HepG2 (cell line): ENCODE results near the gene CITED4. TPM values are rescaled to one million over a fixed set of nuclear protein-coding genes. Genes with fewer than 3 reads are reported as not detected.

Source experiments
- ATAC-seq: fragments of 200-7000 bp; cut with Tn5 transposase; 3 replicates; pipeline ENCODE4 v1.9.1; 2020; ENCODE audit warnings: mild to moderate bottlenecking, moderate library complexity
- BruUV-seq: library from RNA; stranded (reverse); fragments of 400-500 nt; replicated peaks from 2 replicates; lab custom pipeline; 2021; lab: Mats Ljungman, UMichigan
- CTCF ChIA-PET: fragments of 300-600 bp; formaldehyde crosslinking; extraction: SDS; loops from one replicate; lab custom pipeline; 2021; ENCODE audit warnings: low total read pairs, inconsistent platforms, low intra/inter-chr PET ratio; lab: Yijun Ruan, JAX
- POLR2A ChIA-PET: fragments of 350-600 bp; sonication (Branson Sonifier 250); formaldehyde crosslinking; loops from one replicate; lab custom pipeline; 2020; ENCODE audit warnings: antibody characterized with exemption, inconsistent platforms; lab: Yijun Ruan, JAX
- DNase-seq: peaks from one replicate; pipeline ENCODE4 v3.0.0-alpha.2; 2015; ENCODE audit warnings: low spot score
- FAIRE-seq: peaks from 3 replicates; lab custom pipeline; 2011; peaks lifted over from hg19 to GRCh38; lab: Jason Lieb, UNC
- H2AFZ ChIP-seq: one replicate; pipeline ENCODE4 v1.6.1; 2011; ENCODE audit warnings: low read length, inconsistent platforms
- H3K27ac ChIP-seq: fragments of 300-600 bp; 3 replicates; pipeline ENCODE4 v1.8.0; 2011; ENCODE audit warnings: mixed run types, mild to moderate bottlenecking, mixed read lengths, low read length, inconsistent platforms; ENCODE audit not compliant: insufficient read depth; ENCODE audit errors: extremely low read length
- H3K27me3 ChIP-seq, 2 experiments: fragments of 200-600 bp in 1 of 2; 2 replicates in 1 of 2; 3 replicates in 1 of 2; pipeline versions ENCODE4 v1.6.0 to v1.8.0; 2011; ENCODE audit warnings: low read length in 2 of 2, mild to moderate bottlenecking in 2 of 2, moderate library complexity in 2 of 2, inconsistent platforms in 1 of 2; ENCODE audit not compliant: insufficient read depth in 2 of 2, control insufficient read depth in 1 of 2
- H3K36me3 ChIP-seq, 2 experiments: fragments of 200-600 bp in 1 of 2; replicated peaks in 1 of 2; 2 replicates in 1 of 2; 3 replicates in 1 of 2; pipeline versions ENCODE4 v1.5.1 to v1.8.0; 2011; ENCODE audit warnings: low read length in 2 of 2, inconsistent platforms in 1 of 2; ENCODE audit not compliant: insufficient read depth in 2 of 2, control insufficient read depth in 1 of 2
- H3K4me1 ChIP-seq: 2 replicates; pipeline ENCODE4 v1.5.1; 2012; ENCODE audit warnings: low read length, inconsistent platforms; ENCODE audit not compliant: insufficient read depth
- H3K4me2 ChIP-seq: 2 replicates; pipeline ENCODE4 v1.6.0; 2011; ENCODE audit warnings: low read depth, low read length, inconsistent platforms
- H3K4me3 ChIP-seq, 3 experiments: fragments of 200-600 bp in 1 of 3; sonication (generic), shearing (Covaris generic) in 1 of 3; replicated peaks in 1 of 3; 2 replicates each; pipeline ENCODE4 v1.5.1; 2011 to 2016; ENCODE audit warnings: low read length in 3 of 3, inconsistent platforms in 2 of 3, low read depth in 2 of 3, mild to moderate bottlenecking in 2 of 3, control low read depth in 1 of 3, mixed read lengths in 1 of 3; ENCODE audit not compliant: insufficient read depth in 1 of 3
- H3K79me2 ChIP-seq: one replicate; pipeline ENCODE4 v1.6.1; 2011; ENCODE audit warnings: low read length, inconsistent platforms; ENCODE audit not compliant: insufficient read depth
- H3K9ac ChIP-seq: 2 replicates; pipeline ENCODE4 v1.6.0; 2011; ENCODE audit warnings: mild to moderate bottlenecking, low read depth, low read length, inconsistent platforms; ENCODE audit not compliant: insufficient read depth
- H3K9me3 ChIP-seq: 2 replicates; pipeline ENCODE4 v1.5.1; 2012; ENCODE audit warnings: mild to moderate bottlenecking, low read length
- H4K20me1 ChIP-seq: 2 replicates; pipeline ENCODE4 v1.6.0; 2011; ENCODE audit warnings: inconsistent platforms, mild to moderate bottlenecking, low read length, moderate library complexity; ENCODE audit not compliant: insufficient read depth
- BHLHE40 ChIP-seq: IDR thresholded peaks from 2 replicates; pipeline ENCODE4 v1.6.1; 2011; ENCODE audit warnings: low read length, improper control_type of control experiment
- GABPB1 ChIP-seq: IDR thresholded peaks from 2 replicates; pipeline ENCODE4 v1.6.1; 2016; ENCODE audit warnings: mild to moderate bottlenecking, missing genetic modification reagents, moderate library complexity, missing compliant biosample characterization
- HNF4A ChIP-seq: sonication (generic); formaldehyde crosslinking; IDR thresholded peaks from 2 replicates; pipeline ENCODE4 v1.4.0; 2020; ENCODE audit warnings: missing genetic modification reagents
- KMT2A ChIP-seq: sonication (generic); formaldehyde crosslinking; IDR thresholded peaks from 2 replicates; pipeline ENCODE4 v1.4.0; 2020; ENCODE audit warnings: missing genetic modification reagents
- KMT2B ChIP-seq: IDR thresholded peaks from 2 replicates; pipeline ENCODE4 v1.6.1; 2016; ENCODE audit warnings: missing genetic modification reagents, missing compliant biosample characterization
- NCOA5 ChIP-seq: sonication (generic); formaldehyde crosslinking; IDR thresholded peaks from 2 replicates; pipeline ENCODE4 v1.4.0; 2020; ENCODE audit warnings: missing genetic modification reagents
- PAX8 ChIP-seq: sonication (generic); formaldehyde crosslinking; IDR thresholded peaks from 2 replicates; pipeline ENCODE4 v1.8.0; 2022; ENCODE audit warnings: mild to moderate bottlenecking, missing genetic modification reagents, borderline replicate concordance
- SP2 ChIP-seq: sonication (generic); formaldehyde crosslinking; IDR thresholded peaks from 2 replicates; pipeline ENCODE4 v1.5.1; 2020; ENCODE audit warnings: mild to moderate bottlenecking, missing genetic modification reagents
- ZFP1 ChIP-seq: IDR thresholded peaks from 2 replicates; pipeline ENCODE4 v1.6.1; 2016
- ZFP37 ChIP-seq: sonication (generic); formaldehyde crosslinking; IDR thresholded peaks from 2 replicates; pipeline ENCODE4 v1.4.0; 2020; ENCODE audit warnings: missing genetic modification reagents, borderline replicate concordance
- ZMYM3 ChIP-seq: sonication (generic); formaldehyde crosslinking; IDR thresholded peaks from 2 replicates; pipeline ENCODE4 v1.5.1; 2020; ENCODE audit warnings: mild to moderate bottlenecking, missing genetic modification reagents
- ZNF292 ChIP-seq: sonication (generic); formaldehyde crosslinking; IDR thresholded peaks from 2 replicates; pipeline ENCODE4 v1.8.1; 2022; ENCODE audit warnings: mild to moderate bottlenecking, low read depth, missing genetic modification reagents, borderline replicate concordance
- ZNF878 ChIP-seq: sonication (generic); formaldehyde crosslinking; IDR thresholded peaks from 2 replicates; pipeline ENCODE4 v1.8.1; 2023; ENCODE audit warnings: mild to moderate bottlenecking, missing genetic modification reagents, moderate library complexity
- ZSCAN20 ChIP-seq: sonication (generic); formaldehyde crosslinking; IDR thresholded peaks from 2 replicates; pipeline ENCODE4 v1.4.0; 2020; ENCODE audit warnings: missing genetic modification reagents, mild to moderate bottlenecking, borderline replicate concordance
- WGBS: methylation state at CpG from one replicate; pipeline ENCODE4 v1.1.6; 2017; ENCODE audit warnings: low lambda C conversion rate; 5-methylcytosine and 5-hydroxymethylcytosine counted together
- in situ Hi-C: cut with HindIII; loops from 2 replicates; pipeline ENCODE4 v1.10.0; 2017; ENCODE audit warnings: low pct_unique_long_range_greater_than_20kb; ENCODE audit not compliant: extremely low pct_ligation_motif_present
- intact Hi-C: fragments of 100-400 bp; cut with micrococcal nuclease; formaldehyde crosslinking; loops from one replicate; pipeline ENCODE4 v1.10.0; 2022; ENCODE audit not compliant: unreplicated experiment
- polyA plus RNA-seq, 8 experiments: library from polyadenylated mRNA; depleted of rRNA in 3 of 8; stranded (reverse) in 7 of 8; unstranded in 1 of 8; fragments of >200 nt; fragmentation: Illumina TruSeq in 4 of 8; extraction: Trizol in 4 of 8; gene quantifications; 2 replicates each; pipeline versions ENCODE4 v1.2.1 to v1.2.3, GENCODE V29; 2011 to 2016; ENCODE audit warnings: low read depth in 4 of 8, missing spikeins in 1 of 8, mixed read lengths in 1 of 8; ENCODE audit not compliant: insufficient read depth in 1 of 8
- total RNA-seq, 5 experiments: library from RNA; depleted of rRNA; stranded (reverse); fragments of >200 nt; fragmentation: Illumina TruSeq; extraction: Trizol; gene quantifications; 2 replicates each; pipeline ENCODE4 v1.2.3, GENCODE V29; 2016; ENCODE audit warnings: low read depth in 1 of 5
- TF ChIP-seq, protein P1 (sequence below): sonication (generic); formaldehyde crosslinking; IDR thresholded peaks from 2 replicates; pipeline ENCODE4 v1.8.1; 2023; ENCODE audit warnings: missing genetic modification reagents, inconsistent platforms, borderline replicate concordance
- TF ChIP-seq, protein P2 (sequence below): sonication (generic); formaldehyde crosslinking; IDR thresholded peaks from 2 replicates; pipeline ENCODE4 v1.5.0; 2020; ENCODE audit warnings: missing genetic modification reagents, mild to moderate bottlenecking, borderline replicate concordance
- TF ChIP-seq, protein P3 (sequence below): sonication (generic); formaldehyde crosslinking; IDR thresholded peaks from 2 replicates; pipeline ENCODE4 v1.8.1; 2022; ENCODE audit warnings: mild to moderate bottlenecking, missing genetic modification reagents
- TF ChIP-seq, protein P4 (sequence below): sonication (generic); formaldehyde crosslinking; IDR thresholded peaks from 2 replicates; pipeline ENCODE4 v1.4.0; 2020; ENCODE audit warnings: mild to moderate bottlenecking, missing genetic modification reagents
- TF ChIP-seq, protein P5 (sequence below): sonication (generic); formaldehyde crosslinking; IDR thresholded peaks from 2 replicates; pipeline ENCODE4 v1.4.0; 2020; ENCODE audit warnings: missing genetic modification reagents, borderline replicate concordance

The CITED4 gene
- total and polyA plus RNA-seq, 2 of the 13 experiments (the other 11 are each of a cell fraction or from before 2014, with no cell fraction given): 1.5 to 9.9 TPM

DNA sequence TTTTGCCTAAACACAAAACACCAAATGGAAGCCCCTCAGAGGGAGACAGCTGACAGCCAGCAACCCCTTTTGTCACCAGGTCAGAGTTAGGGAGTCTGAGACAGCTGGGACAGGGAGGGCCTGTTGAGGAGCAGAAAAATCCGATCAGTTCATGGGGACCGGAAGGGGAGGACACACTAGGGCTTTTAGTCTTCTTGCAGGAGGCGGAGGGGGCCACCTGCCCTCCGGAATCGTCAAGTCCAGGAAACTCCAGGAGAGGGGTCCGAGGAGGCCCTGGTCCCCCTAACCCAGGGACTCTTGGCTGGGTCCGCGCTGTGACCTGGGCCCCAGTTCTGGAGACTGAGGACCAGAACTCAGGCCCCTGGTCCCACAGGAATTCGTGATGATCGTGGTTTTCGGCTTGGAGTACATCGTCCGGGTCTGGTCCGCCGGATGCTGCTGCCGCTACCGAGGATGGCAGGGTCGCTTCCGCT is 44.3 kb downstream of the CITED4 start:
- in situ Hi-C loops: no loop called here
- Histone ChIP-seq H2AFZ (no peak overlapping the region), H4K20me1 (no peaks in the 10 kb centered on the region), H3K4me1 (peaks cover 8% of the 10 kb centered on the region), H3K4me2 (no peak overlapping the region), H3K9ac (no peak overlapping the region), H3K27me3 (peaks cover 0 to 11% of the 10 kb centered on the region in 2 experiments; a peak in 3 of 5 replicates), H3K79me2 (no peaks in the 10 kb centered on the region), H3K27ac (no peak overlapping the region), H3K36me3 (no peaks in the 10 kb centered on the region), H3K4me3 (no peak overlapping the region), H3K9me3 (no peaks in the 10 kb centered on the region)
- no TSS peak for BruUV-seq
- 60% methylated on average over 3 of the region's 19 CpGs for WGBS
- CTCF ChIA-PET: no interaction called here
- TF ChIP-seq BHLHE40 (no peak), ZFP1 (CRISPR knock-in tag) (no peak), NCOA5 (CRISPR knock-in tag) (no peak), ZMYM3 (CRISPR knock-in tag) (no peak), PAX8 (CRISPR knock-in tag) (no peak), HNF4A (no peak), ZFP37 (CRISPR knock-in tag) (no peak), GABPB1 (CRISPR knock-in tag) (no peak), ZNF878 (CRISPR knock-in tag) (no peak), KMT2B (CRISPR knock-in tag) (no peak), ZNF292 (CRISPR knock-in tag) (no peak), KMT2A (CRISPR knock-in tag) (no peak), SP2 (CRISPR knock-in tag) (no peak), ZSCAN20 (no peak)
- TF ChIP-seq, protein P1, sequence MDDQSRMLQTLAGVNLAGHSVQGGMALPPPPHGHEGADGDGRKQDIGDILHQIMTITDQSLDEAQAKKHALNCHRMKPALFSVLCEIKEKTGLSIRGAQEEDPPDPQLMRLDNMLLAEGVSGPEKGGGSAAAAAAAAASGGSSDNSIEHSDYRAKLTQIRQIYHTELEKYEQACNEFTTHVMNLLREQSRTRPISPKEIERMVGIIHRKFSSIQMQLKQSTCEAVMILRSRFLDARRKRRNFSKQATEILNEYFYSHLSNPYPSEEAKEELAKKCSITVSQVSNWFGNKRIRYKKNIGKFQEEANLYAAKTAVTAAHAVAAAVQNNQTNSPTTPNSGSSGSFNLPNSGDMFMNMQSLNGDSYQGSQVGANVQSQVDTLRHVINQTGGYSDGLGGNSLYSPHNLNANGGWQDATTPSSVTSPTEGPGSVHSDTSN: no peak
- TF ChIP-seq, protein P2, sequence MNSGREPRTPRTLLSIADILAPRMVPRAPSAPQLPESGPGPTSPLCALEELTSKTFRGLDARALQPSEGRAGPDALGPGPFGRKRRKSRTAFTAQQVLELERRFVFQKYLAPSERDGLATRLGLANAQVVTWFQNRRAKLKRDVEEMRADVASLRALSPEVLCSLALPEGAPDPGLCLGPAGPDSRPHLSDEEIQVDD (CRISPR knock-in tag): no peak
- TF ChIP-seq, protein P3, sequence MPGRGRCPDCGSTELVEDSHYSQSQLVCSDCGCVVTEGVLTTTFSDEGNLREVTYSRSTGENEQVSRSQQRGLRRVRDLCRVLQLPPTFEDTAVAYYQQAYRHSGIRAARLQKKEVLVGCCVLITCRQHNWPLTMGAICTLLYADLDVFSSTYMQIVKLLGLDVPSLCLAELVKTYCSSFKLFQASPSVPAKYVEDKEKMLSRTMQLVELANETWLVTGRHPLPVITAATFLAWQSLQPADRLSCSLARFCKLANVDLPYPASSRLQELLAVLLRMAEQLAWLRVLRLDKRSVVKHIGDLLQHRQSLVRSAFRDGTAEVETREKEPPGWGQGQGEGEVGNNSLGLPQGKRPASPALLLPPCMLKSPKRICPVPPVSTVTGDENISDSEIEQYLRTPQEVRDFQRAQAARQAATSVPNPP: no peak
- TF ChIP-seq, protein P4, sequence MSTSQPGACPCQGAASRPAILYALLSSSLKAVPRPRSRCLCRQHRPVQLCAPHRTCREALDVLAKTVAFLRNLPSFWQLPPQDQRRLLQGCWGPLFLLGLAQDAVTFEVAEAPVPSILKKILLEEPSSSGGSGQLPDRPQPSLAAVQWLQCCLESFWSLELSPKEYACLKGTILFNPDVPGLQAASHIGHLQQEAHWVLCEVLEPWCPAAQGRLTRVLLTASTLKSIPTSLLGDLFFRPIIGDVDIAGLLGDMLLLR: no peak
- TF ChIP-seq, protein P5, sequence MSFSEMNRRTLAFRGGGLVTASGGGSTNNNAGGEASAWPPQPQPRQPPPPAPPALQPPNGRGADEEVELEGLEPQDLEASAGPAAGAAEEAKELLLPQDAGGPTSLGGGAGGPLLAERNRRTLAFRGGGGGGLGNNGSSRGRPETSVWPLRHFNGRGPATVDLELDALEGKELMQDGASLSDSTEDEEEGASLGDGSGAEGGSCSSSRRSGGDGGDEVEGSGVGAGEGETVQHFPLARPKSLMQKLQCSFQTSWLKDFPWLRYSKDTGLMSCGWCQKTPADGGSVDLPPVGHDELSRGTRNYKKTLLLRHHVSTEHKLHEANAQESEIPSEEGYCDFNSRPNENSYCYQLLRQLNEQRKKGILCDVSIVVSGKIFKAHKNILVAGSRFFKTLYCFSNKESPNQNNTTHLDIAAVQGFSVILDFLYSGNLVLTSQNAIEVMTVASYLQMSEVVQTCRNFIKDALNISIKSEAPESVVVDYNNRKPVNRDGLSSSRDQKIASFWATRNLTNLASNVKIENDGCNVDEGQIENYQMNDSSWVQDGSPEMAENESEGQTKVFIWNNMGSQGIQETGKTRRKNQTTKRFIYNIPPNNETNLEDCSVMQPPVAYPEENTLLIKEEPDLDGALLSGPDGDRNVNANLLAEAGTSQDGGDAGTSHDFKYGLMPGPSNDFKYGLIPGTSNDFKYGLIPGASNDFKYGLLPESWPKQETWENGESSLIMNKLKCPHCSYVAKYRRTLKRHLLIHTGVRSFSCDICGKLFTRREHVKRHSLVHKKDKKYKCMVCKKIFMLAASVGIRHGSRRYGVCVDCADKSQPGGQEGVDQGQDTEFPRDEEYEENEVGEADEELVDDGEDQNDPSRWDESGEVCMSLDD (CRISPR knock-in tag): no peak
- FAIRE-seq: no peak
- POLR2A ChIA-PET: no interaction called here
- no peak for ATAC-seq
- intact Hi-C loops: no loop called here
- DNase-seq: no peak
